ENCODE measurements around the gene CNTN4. TPM values are rescaled to one million over a fixed set of nuclear protein-coding genes. Genes with fewer than 3 reads are reported as not detected.

Gene CNTN4
- total RNA-seq, 2 experiments from 2014 or later, result not detected

DNA sequence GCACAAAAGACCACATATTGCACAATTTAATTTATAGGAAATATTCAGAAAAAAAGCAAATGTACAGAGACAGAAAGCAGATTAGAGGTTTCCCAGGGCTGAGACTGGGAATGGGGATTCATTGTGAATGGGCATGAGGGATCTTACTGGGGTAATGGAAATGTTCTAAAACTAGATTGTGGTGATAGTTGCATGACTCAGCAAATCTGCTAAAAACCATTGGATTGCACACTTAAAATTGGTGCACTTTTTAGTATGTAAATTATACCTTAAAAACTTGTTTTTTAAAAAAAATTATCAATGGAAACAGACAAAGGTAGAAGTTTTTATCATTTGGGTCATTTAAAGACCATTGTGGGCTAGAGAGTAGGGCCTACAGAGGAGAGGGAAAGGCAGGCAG lies 780.9 kb downstream of the CNTN4 start:
- no peak for TF ChIP-seq CTCF (IDR thresholded peaks at IDR 0.05)
- ChIA-PET POLR2A (no interaction called here), CTCF (no interaction called here)
- Mint-ChIP-seq H3K9me3 (no peaks in the 10 kb centered on the region), H3K4me1 (ENCODE audit: low read depth) (no peaks in the 10 kb centered on the region), H3K4me3 (no peak overlapping the region), H3K27ac (no peak overlapping the region), H3K27me3 (no peaks in the 10 kb centered on the region), H3K36me3 (ENCODE audit: low read depth) (no peaks in the 10 kb centered on the region)
- intact Hi-C loops (cut with micrococcal nuclease), result no loop called here
- DNase-seq (no peak), ATAC-seq (no peak)

DNA sequence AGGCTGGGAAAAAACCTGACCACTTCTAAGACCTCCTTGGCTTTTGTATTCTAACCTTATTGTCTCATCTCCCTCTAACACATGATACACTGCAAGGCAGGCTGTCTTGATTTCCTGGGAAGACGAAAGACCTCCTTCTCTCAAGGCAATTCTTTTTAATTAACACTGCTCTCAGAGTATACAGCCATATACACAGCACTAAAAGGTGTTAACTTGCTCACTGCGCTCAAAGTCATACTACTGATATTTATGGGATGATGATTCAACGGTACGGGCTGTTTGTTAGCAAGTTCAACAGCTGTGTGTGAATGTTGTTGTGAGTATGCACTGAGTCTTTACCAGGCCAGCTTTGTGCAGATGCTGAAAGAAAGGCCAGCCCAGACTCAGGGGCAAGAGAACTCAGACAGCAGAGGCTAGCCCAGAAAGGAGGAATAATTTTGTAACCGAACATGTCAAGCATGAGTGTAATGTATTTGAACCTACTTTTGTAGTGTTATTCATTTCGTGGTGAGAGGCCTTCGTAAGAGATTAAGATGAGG lies 781.6 kb downstream of the CNTN4 start:
- ChIA-PET CTCF (no interaction called here), POLR2A (no interaction called here)
- no peak for ATAC-seq
- H3K36me3 Mint-ChIP-seq (ENCODE audit: low read depth), result no peaks in the 10 kb centered on the region
- no peaks in the 10 kb centered on the region for H3K9me3 Mint-ChIP-seq
- H3K4me1 Mint-ChIP-seq (ENCODE audit: low read depth), result no peaks in the 10 kb centered on the region
- H3K27ac Mint-ChIP-seq, result no peak overlapping the region
- no peak for TF ChIP-seq CTCF (IDR thresholded peaks at IDR 0.05)
- H3K27me3 Mint-ChIP-seq, result no peaks in the 10 kb centered on the region
- no peak for DNase-seq
- intact Hi-C loops (cut with micrococcal nuclease), result no loop called here
- no peak overlapping the region for H3K4me3 Mint-ChIP-seq

DNA sequence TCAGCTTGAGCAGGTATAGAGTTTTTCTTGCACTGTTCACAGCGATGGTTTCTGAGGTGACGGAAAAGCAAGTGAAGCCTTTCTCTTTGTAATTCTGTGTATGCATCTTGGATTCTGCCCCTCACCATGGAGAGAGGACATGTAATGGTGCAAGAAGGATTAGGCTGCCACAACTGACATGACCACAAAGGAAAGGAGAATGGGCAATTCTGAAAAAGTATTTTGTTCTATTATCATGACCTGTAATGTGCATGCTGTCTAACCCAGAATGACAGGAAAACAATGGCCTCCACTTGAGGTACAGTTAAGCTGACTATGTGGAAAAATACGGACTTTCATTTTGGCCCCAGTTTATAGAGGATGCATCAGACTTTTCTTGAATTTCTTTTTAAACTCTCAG lies 784.6 kb downstream of the CNTN4 start:
- ChIA-PET CTCF (no interaction called here), POLR2A (no interaction called here)
- Mint-ChIP-seq H3K36me3 (ENCODE audit: low read depth) (no peaks in the 10 kb centered on the region), H3K4me3 (no peak overlapping the region), H3K27me3 (no peaks in the 10 kb centered on the region), H3K27ac (no peak overlapping the region), H3K4me1 (ENCODE audit: low read depth) (no peaks in the 10 kb centered on the region), H3K9me3 (no peaks in the 10 kb centered on the region)
- no peak for TF ChIP-seq CTCF (IDR thresholded peaks at IDR 0.05)
- DNase-seq (no peak), ATAC-seq (no peak)
- intact Hi-C loops (cut with micrococcal nuclease), result no loop called here

GRCh38 chr3:2888592-2888991 lies 789.9 kb downstream of the CNTN4 start:
- ATAC-seq (no peak), DNase-seq (no peak)
- ChIA-PET POLR2A (no interaction called here), CTCF (no interaction called here)
- Mint-ChIP-seq H3K9me3 (no peaks in the 10 kb centered on the region), H3K36me3 (ENCODE audit: low read depth) (no peaks in the 10 kb centered on the region), H3K4me3 (no peak overlapping the region), H3K27me3 (peaks cover 2% of the 10 kb centered on the region), H3K4me1 (ENCODE audit: low read depth) (no peaks in the 10 kb centered on the region), H3K27ac (no peak overlapping the region)
- intact Hi-C loops (cut with micrococcal nuclease), result no loop called here
- TF ChIP-seq CTCF (IDR thresholded peaks at IDR 0.05), result no peak

GRCh38 chr3:2889736-2890135 lies 791.1 kb downstream of the CNTN4 start:
- TF ChIP-seq CTCF (IDR thresholded peaks at IDR 0.05), result no peak
- Mint-ChIP-seq H3K4me1 (ENCODE audit: low read depth) (no peaks in the 10 kb centered on the region), H3K27me3 (peaks cover 2% of the 10 kb centered on the region), H3K9me3 (no peaks in the 10 kb centered on the region), H3K27ac (no peak overlapping the region), H3K36me3 (ENCODE audit: low read depth) (no peaks in the 10 kb centered on the region), H3K4me3 (no peak overlapping the region)
- intact Hi-C loops (cut with micrococcal nuclease), result no loop called here
- ATAC-seq (no peak), DNase-seq (no peak)
- ChIA-PET CTCF (no interaction called here), POLR2A (no interaction called here)
